Small intestine (tissue), 7 donors: Measurements from ENCODE around the gene SLC41A1. TPM values are rescaled to one million over a fixed set of nuclear protein-coding genes. Genes with fewer than 3 reads are reported as not detected.

ENCODE experiments used
- DNase-seq, 2 donors: peaks; one replicate each; pipeline versions ENCODE4 v3.0.0 to v3.0.0-alpha.2; 2013
- FAIRE-seq: peaks from 2 replicates; lab custom pipeline; 2012; peaks lifted over from hg19 to GRCh38; lab: Jason Lieb, UNC
- H3K27ac ChIP-seq, 3 donors: one replicate each; pipeline ENCODE4 v1.5.1; 2013; ENCODE audit warnings: low read length in 2 of 3, mild to moderate bottlenecking in 2 of 3, control low read depth in 1 of 3, inconsistent platforms in 1 of 3, low read depth in 1 of 3, moderate library complexity in 1 of 3
- H3K27me3 ChIP-seq, 3 donors: one replicate each; pipeline ENCODE4 v1.6.1; 2013; ENCODE audit warnings: low read length in 3 of 3, inconsistent platforms in 1 of 3; ENCODE audit not compliant: control insufficient read depth in 3 of 3, insufficient read depth in 3 of 3
- H3K36me3 ChIP-seq, 3 donors: one replicate each; pipeline ENCODE4 v1.6.1; 2013; ENCODE audit warnings: low read length in 3 of 3, inconsistent platforms in 1 of 3, low read depth in 1 of 3, mild to moderate bottlenecking in 1 of 3, moderate library complexity in 1 of 3; ENCODE audit not compliant: control insufficient read depth in 3 of 3, insufficient read depth in 2 of 3
- H3K4me1 ChIP-seq, 3 donors: one replicate each; pipeline ENCODE4 v1.6.1; 2013; ENCODE audit warnings: low read length in 2 of 3, inconsistent platforms in 1 of 3, low read depth in 1 of 3, mild to moderate bottlenecking in 1 of 3, moderate library complexity in 1 of 3; ENCODE audit not compliant: control insufficient read depth in 3 of 3, insufficient read depth in 2 of 3
- H3K4me3 ChIP-seq, 3 donors: one replicate each; pipeline ENCODE4 v1.5.1; 2013; ENCODE audit warnings: low read length in 3 of 3, control low read depth in 1 of 3, inconsistent platforms in 1 of 3, low read depth in 1 of 3, mild to moderate bottlenecking in 1 of 3, moderate library complexity in 1 of 3
- H3K9me3 ChIP-seq, 2 donors: one replicate each; pipeline ENCODE4 v1.6.1; 2013; ENCODE audit warnings: low read depth in 1 of 2, low read length in 1 of 2; ENCODE audit not compliant: control insufficient read depth in 2 of 2, insufficient read depth in 1 of 2
- WGBS, 3 donors: extraction: QIAGEN DNeasy Blood & Tissue Kit; methylation state at CpG; one replicate each; pipeline ENCODE4 v1.1.7; 2013; 5-methylcytosine and 5-hydroxymethylcytosine counted together
- polyA plus RNA-seq, 4 donors: library from polyadenylated mRNA; stranded (reverse) in 3 of 4; unstranded in 1 of 4; fragments of 200-250 nt in 3 of 4; fragments of 120-200 nt in 1 of 4; gene quantifications; one replicate each; pipeline versions ENCODE4 v1.2.1 to v1.2.3, GENCODE V29; 2013
- donor health status: healthy with polysubstance abuse.
- donor health status: control.
- donor health status: control.
- donor health status: Bipolar disorder and iron deficiency.
- donor health status: healthy.

Gene SLC41A1
- polyA plus RNA-seq, 4 donors: 0.89 to 9.4 (median 3.2) TPM

DNA sequence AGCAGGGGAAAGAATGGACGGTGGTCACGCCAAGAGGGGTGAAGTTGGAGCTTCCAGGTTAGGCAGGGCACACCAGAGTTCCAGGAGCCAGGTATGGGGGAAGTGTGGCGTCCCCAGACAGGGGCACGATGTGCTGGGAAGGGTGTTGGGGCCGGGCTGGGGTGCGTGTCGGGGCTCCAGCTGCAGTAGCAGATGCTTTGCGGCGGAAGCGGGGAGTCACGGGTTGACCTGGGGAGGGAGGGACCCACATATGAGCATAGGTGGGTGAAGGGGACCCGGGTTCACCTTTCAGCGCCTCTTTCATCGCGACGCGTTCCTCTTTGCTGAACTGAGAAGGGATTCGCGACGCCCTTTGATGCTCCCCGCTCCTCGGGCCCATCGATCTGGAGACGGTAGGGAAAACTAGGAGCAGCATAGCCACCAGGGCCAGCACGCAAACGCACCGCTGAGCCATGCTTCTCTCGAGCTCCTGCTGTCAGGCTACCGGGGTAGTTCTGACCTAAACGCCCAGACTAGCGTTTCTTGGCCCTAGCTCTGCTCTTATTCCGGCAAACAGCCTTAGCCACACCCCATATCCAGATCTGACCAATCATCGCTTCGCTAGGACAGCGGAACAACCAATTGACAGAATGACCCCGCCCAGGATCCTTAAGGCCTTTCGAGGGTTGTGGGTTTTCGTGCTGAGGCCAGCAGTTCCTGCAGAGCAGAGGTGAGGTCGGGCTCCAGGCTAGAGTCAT lies 36.8 kb upstream of the SLC41A1 start, which contains the start of gene PM20D1:
Gene PM20D1, minus strand, starts transcription at position 514 of the 737 bp plus-strand sequence. Its CDS starts 60 bp downstream, at position 454.
- Histone ChIP-seq H3K27ac (peak within 1 kb of the TSS in 1 of 3 donors; percentile 56), H3K27me3 (peaks cover 0 to 17% (median 2%) of the 10 kb centered on the region in 3 donors), H3K4me3 (peak within 1 kb of the TSS in 1 of 3 donors; percentile 21), H3K4me1 (peaks cover 0 to 7% (median 0%) of the 10 kb centered on the region in 3 donors), H3K36me3 (no peaks in the 10 kb centered on the region), H3K9me3 (no peaks in the 10 kb centered on the region)
- FAIRE-seq (no peak), DNase-seq (peak; percentile 79 to 80)
- WGBS, 3 donors: 48 to 82% (median 61%) methylated on average over 37 to 39 of the region's 39 CpGs

GRCh38 chr1:205843036-205843859 lies 30.2 kb upstream of the SLC41A1 start:
- Histone ChIP-seq H3K27ac (no peak overlapping the region), H3K4me1 (no peaks in the 10 kb centered on the region), H3K36me3 (no peaks in the 10 kb centered on the region), H3K27me3 (peaks cover 0 to 9% (median 0%) of the 10 kb centered on the region in 3 donors), H3K9me3 (no peaks in the 10 kb centered on the region), H3K4me3 (no peak overlapping the region)
- FAIRE-seq: no peak
- 36 to 67% (median 48%) methylated on average over 3 of the region's 3 CpGs for WGBS, 3 donors
- peak in 1 of 2 donors; percentile 41 for DNase-seq

- Histone ChIP-seq H3K4me3 (no peak overlapping the region), H3K27me3 (peaks cover 0 to 9% (median 0%) of the 10 kb centered on the region in 3 donors), H3K9me3 (no peaks in the 10 kb centered on the region), H3K27ac (no peak overlapping the region), H3K4me1 (no peaks in the 10 kb centered on the region), H3K36me3 (no peaks in the 10 kb centered on the region)
- DNase-seq (no peak), FAIRE-seq (no peak)
- 77 to 91% (median 82%) methylated on average over 2 of the region's 2 CpGs for WGBS, 3 donors
These were observed 29.2 kb upstream of the SLC41A1 start for GRCh38 chr1:205842229-205842628.

- FAIRE-seq: no peak
- no peak for DNase-seq
- H3K27me3 ChIP-seq: peaks cover 0 to 9% (median 0%) of the 10 kb centered on the region in 3 donors
These were observed 27.3 kb upstream of the SLC41A1 start for GRCh38 chr1:205840146-205840923.

DNA sequence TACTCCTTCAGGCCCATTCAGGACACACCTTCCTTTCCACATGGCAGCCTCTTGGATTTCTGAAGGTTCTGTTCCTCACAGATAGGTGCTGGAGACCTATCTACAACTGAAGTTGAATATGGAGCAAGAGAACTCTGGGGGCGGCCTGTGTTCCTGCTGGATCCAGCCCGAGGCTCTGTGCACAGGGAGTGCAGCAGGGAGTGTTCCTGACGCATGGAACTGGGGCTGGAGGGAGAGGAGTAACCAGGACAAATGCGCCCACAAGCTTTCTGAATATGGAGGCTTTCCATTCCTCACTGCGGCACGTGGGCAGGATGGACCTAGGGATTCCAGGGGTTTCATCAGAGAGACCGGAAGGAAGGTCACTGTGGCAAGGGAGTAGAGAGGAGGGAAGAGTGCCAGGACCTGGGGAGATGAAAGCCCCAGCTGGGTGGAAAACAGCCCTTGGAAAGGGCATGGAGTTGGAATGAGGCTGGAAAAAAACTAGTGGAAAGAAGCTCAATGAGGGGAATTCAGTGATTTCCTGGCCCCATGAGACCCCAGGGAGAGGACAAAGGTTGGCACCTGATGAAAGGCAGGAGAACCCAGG lies 24.5 kb upstream of the SLC41A1 start:
- Histone ChIP-seq H3K27ac (no peak overlapping the region), H3K36me3 (no peaks in the 10 kb centered on the region), H3K9me3 (no peaks in the 10 kb centered on the region), H3K4me1 (no peaks in the 10 kb centered on the region), H3K27me3 (peaks cover 0 to 5% (median 0%) of the 10 kb centered on the region in 3 donors), H3K4me3 (no peak overlapping the region)
- 82 to 88% (median 83%) methylated on average over 7 of the region's 7 CpGs for WGBS, 3 donors
- FAIRE-seq (no peak), DNase-seq (no peak)

More at GRCh38 chr1:205840146-205840923, 27.3 kb upstream of the SLC41A1 start:
- 70 to 82% (median 82%) methylated on average over 4 of the region's 4 CpGs for WGBS, 3 donors
- Histone ChIP-seq H3K4me3 (no peak overlapping the region), H3K9me3 (no peaks in the 10 kb centered on the region), H3K36me3 (no peaks in the 10 kb centered on the region), H3K27ac (no peak overlapping the region), H3K4me1 (no peaks in the 10 kb centered on the region)

GRCh38 chr1:205834751-205835150 lies 21.8 kb upstream of the SLC41A1 start:
- H3K36me3 ChIP-seq: no peaks in the 10 kb centered on the region
- no peak for FAIRE-seq
- no peak for DNase-seq
- H3K27ac ChIP-seq: no peak overlapping the region
- no peaks in the 10 kb centered on the region for H3K27me3 ChIP-seq
- no peak overlapping the region for H3K4me3 ChIP-seq
- H3K9me3 ChIP-seq: no peaks in the 10 kb centered on the region
- H3K4me1 ChIP-seq: no peaks in the 10 kb centered on the region
- WGBS, 3 donors: 84 to 86% (median 84%) methylated on average over 4 of the region's 4 CpGs

GRCh38 chr1:205832326-205832751 lies 19.3 kb upstream of the SLC41A1 start:
- Histone ChIP-seq H3K36me3 (no peaks in the 10 kb centered on the region), H3K27me3 (no peaks in the 10 kb centered on the region), H3K27ac (no peak overlapping the region), H3K9me3 (no peaks in the 10 kb centered on the region), H3K4me3 (no peak overlapping the region), H3K4me1 (no peaks in the 10 kb centered on the region)
- 72 to 85% (median 82%) methylated on average over 6 of the region's 6 CpGs for WGBS, 3 donors
- no peak for FAIRE-seq
- DNase-seq: peak in 1 of 2 donors; percentile 13
